OCI-LY3 (cell line): ENCODE results near the gene PLA2G4E.

Experiments
- CTCF ChIP-seq: fragments of 200-600, 300-600 bp; sonication (generic); IDR thresholded peaks from 2 replicates; pipeline ENCODE4 v1.5.1; 2014; ENCODE audit warnings: antibody characterized with exemption, low read length, low read depth
- EZH2phosphoT487 ChIP-seq: fragments of 200-600 bp; shearing (Covaris generic); IDR thresholded peaks from 2 replicates; pipeline ENCODE4 v1.6.1; 2018; ENCODE audit warnings: antibody characterized with exemption, mixed run types, low read depth

GRCh38 chr15:42068601-42069000, 47.8 kb upstream of the PLA2G4E start:
- no peak for TF ChIP-seq CTCF
- no peak for TF ChIP-seq EZH2phosphoT487
